Hair follicle dermal papilla cell (primary cell): ENCODE measurements around the gene MCM5. TPM values are rescaled to one million over a fixed set of nuclear protein-coding genes. Genes with fewer than 3 reads are reported as not detected.

Experiments
- total RNA-seq: library from RNA; depleted of rRNA; stranded (reverse); fragments of >200 nt; gene quantifications from 2 replicates; pipeline ENCODE4 v1.2.3, GENCODE V29; 2012

The MCM5 gene
- total RNA-seq = 11.9 and 12.7 TPM in 2 replicates

DNA sequence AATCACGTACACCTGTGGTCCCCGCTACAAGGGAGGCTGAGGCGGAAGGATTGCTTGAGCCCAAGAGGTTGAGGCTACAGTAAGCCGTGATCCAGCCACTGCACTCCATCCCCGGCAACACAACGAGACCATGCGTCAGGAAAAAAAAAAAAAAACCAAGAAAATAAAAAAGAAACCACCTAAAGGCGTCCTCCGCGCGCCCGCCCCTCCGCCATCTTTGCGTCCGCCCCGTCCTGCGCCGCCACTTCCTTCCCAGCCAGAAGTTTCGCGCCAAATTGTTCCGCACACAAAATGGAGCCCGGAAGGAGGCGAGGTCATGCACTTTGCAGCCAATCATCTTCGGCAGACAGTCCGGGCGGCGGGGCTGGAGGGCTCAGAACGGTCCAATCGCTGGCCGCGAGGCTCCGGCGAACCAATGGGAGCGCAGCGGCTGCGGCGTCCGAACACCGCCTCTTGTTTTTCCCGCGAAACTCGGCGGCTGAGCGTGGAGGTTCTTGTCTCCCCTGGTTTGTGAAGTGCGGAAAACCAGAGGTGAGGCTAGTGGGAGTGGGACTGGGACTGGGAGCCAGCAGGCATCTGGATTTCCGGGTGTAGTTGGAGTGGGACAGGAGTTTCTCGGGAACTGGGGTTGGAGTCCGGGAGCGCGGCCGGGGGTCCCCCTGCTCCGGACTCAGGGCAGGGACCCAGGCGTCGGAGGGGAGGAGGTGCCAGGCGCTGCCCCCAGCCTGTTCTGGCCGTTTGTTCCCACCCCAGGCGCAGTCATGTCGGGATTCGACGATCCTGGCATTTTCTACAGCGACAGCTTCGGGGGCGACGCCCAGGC lies at the start of gene MCM5:
Gene MCM5 (plus strand): TSS at position 463 of the 823 bp plus-strand sequence. CDS start 299 bp downstream, at position 762.

DNA sequence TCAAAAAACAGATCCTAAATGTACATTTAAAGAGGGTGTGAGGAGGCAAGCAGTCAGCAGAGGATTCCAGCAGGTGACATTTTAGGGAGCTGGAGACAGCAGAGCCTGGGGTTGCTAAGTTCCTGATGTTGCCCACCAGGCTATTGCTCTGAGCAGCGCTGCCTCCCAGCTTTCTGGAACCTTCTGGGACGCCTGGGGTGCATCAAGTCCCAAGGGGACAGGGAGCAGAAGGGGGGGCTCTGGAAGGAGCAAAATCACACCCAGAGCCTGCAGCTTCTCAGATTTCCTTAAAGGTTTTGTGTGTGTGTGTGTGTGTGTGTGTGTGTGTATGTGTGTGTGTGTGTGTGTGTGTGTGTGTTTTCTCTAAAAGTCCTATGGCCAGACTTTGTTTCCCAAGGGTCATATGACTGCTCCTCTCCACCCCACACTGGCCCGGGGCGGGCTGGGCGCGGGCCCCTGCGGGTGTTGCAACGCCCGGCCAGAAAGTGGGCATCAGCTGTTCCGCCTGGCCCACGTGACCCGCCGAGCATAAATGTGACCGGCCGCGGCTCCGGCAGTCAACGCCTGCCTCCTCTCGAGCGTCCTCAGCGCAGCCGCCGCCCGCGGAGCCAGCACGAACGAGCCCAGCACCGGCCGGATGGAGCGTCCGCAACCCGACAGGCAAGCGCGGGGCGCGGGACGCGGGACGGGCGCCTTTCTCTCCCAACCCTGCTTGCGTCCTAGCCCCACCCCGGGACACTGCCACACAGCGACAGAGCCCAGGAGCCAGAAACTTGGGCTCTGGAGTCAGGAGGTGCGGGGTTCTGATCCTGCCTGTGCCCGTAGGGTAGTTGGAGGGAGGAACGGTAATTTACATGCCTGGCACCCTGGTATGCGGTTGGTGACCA lies 19.2 kb upstream of the MCM5 start, which contains the start of gene HMOX1:
Gene HMOX1 (plus strand): TSS at position 560 of the 887 bp plus-strand sequence. CDS start 78 bp downstream, at position 638.

Other genes with a start within 250 kb of the MCM5 start
- 19.6 and 20.4 TPM in 2 replicates for gene HMGXB4, start 142.6 kb upstream of the MCM5 start, total RNA-seq
- gene TOM1, start 100.2 kb upstream of the MCM5 start, total RNA-seq = 106 and 139 TPM in 2 replicates
- 231 and 285 TPM in 2 replicates for gene HMOX1, start 19.0 kb upstream of the MCM5 start, total RNA-seq
- not detected in 2 replicates for gene RASD2, start 140.7 kb downstream of the MCM5 start, total RNA-seq
- not detected in 2 replicates for gene MB, start 217.2 kb downstream of the MCM5 start, total RNA-seq
- gene APOL6, start 248.3 kb downstream of the MCM5 start, total RNA-seq = 53.9 and 73.2 TPM in 2 replicates